OCI-LY3 (cell line): ENCODE results near the gene MAD1L1.

ENCODE experiments used
- H2AFZ ChIP-seq: fragments of 200-600, 300-600 bp; shearing (Covaris generic); 2 replicates; pipeline ENCODE4 v1.6.0; 2014; ENCODE audit warnings: antibody characterized with exemption, low read depth, low read length
- H3K27ac ChIP-seq: fragments of 200-600, 300-600 bp; sonication (generic); 2 replicates; pipeline ENCODE4 v1.5.1; 2014; ENCODE audit warnings: mild to moderate bottlenecking, low read length, moderate library complexity, mixed read lengths
- H3K27me3 ChIP-seq: fragments of 200-600, 300-600 bp; sonication (generic); 2 replicates; pipeline ENCODE4 v1.6.1; 2014; ENCODE audit warnings: low read depth, low read length, mixed read lengths
- H3K36me3 ChIP-seq: fragments of 200-600, 300-600 bp; sonication (generic); replicated peaks from 2 replicates; pipeline ENCODE3; 2014; ENCODE audit warnings: low read depth, low read length, mixed read lengths
- H3K4me1 ChIP-seq: fragments of 300-600, 200-600 bp; sonication (generic); 2 replicates; pipeline ENCODE4 v1.6.1; 2014; ENCODE audit warnings: low read length, mixed read lengths
- H3K4me2 ChIP-seq: fragments of 200-600, 300-600 bp; sonication (generic); 2 replicates; pipeline ENCODE4 v1.6.1; 2014; ENCODE audit warnings: low read length, mixed read lengths
- H3K4me3 ChIP-seq: fragments of 300-600, 200-600 bp; sonication (generic); 2 replicates; pipeline ENCODE4 v1.5.1; 2014; ENCODE audit warnings: antibody characterized with exemption, mild to moderate bottlenecking, low read length, moderate library complexity
- H3K79me2 ChIP-seq: fragments of 300-600, 200-600 bp; shearing (Covaris generic); 2 replicates; pipeline ENCODE4 v1.6.1; 2014; ENCODE audit warnings: mild to moderate bottlenecking, low read length, mixed read lengths
- H3K9ac ChIP-seq: fragments of 300-600, 200-600 bp; shearing (Covaris generic); 2 replicates; pipeline ENCODE4 v1.6.0; 2014; ENCODE audit warnings: mild to moderate bottlenecking, low read length, moderate library complexity
- H3K9me3 ChIP-seq: fragments of 200-600, 300-600 bp; shearing (Covaris generic); 2 replicates; pipeline ENCODE4 v1.6.1; 2014; ENCODE audit warnings: low read length, mixed read lengths; ENCODE audit not compliant: insufficient read depth
- H4K20me1 ChIP-seq: fragments of 200-600, 300-600 bp; sonication (generic); 2 replicates; pipeline ENCODE4 v1.6.1; 2016; ENCODE audit warnings: low read length, mixed read lengths; ENCODE audit not compliant: insufficient read depth
- CTCF ChIP-seq: fragments of 200-600, 300-600 bp; sonication (generic); IDR thresholded peaks from 2 replicates; pipeline ENCODE4 v1.5.1; 2014; ENCODE audit warnings: antibody characterized with exemption, low read length, low read depth
- EZH2phosphoT487 ChIP-seq: fragments of 200-600 bp; shearing (Covaris generic); IDR thresholded peaks from 2 replicates; pipeline ENCODE4 v1.6.1; 2018; ENCODE audit warnings: antibody characterized with exemption, mixed run types, low read depth

Gene MAD1L1

GRCh38 chr7:1937252-1937605 is 295.5 kb downstream of the MAD1L1 start:
- no peak overlapping the region for H3K4me3 ChIP-seq
- H3K79me2 ChIP-seq, result no peaks in the 10 kb centered on the region
- no peak overlapping the region for H3K9ac ChIP-seq
- H4K20me1 ChIP-seq, result no peaks in the 10 kb centered on the region
- no peak overlapping the region for H2AFZ ChIP-seq
- no peaks in the 10 kb centered on the region for H3K36me3 ChIP-seq
- H3K4me1 ChIP-seq, result no peaks in the 10 kb centered on the region
- no peaks in the 10 kb centered on the region for H3K27me3 ChIP-seq
- H3K9me3 ChIP-seq, result no peaks in the 10 kb centered on the region
- no peak overlapping the region for H3K4me2 ChIP-seq
- no peak overlapping the region for H3K27ac ChIP-seq
- TF ChIP-seq EZH2phosphoT487 (no peak), CTCF (no peak)

GRCh38 chr7:1936531-1937251 is 296.1 kb downstream of the MAD1L1 start:
- Histone ChIP-seq H3K4me2 (no peak overlapping the region), H4K20me1 (no peaks in the 10 kb centered on the region), H3K9ac (no peak overlapping the region), H3K36me3 (no peaks in the 10 kb centered on the region), H3K4me1 (no peaks in the 10 kb centered on the region), H3K79me2 (no peaks in the 10 kb centered on the region), H3K27me3 (no peaks in the 10 kb centered on the region), H3K9me3 (no peaks in the 10 kb centered on the region), H2AFZ (no peak overlapping the region), H3K27ac (no peak overlapping the region), H3K4me3 (no peak overlapping the region)
- TF ChIP-seq EZH2phosphoT487 (no peak), CTCF (no peak)

- no peak overlapping the region for H3K4me2 ChIP-seq
- H3K36me3 ChIP-seq, result no peaks in the 10 kb centered on the region
- no peak overlapping the region for H3K9ac ChIP-seq
- no peaks in the 10 kb centered on the region for H3K27me3 ChIP-seq
- H2AFZ ChIP-seq, result no peak overlapping the region
- TF ChIP-seq CTCF (no peak), EZH2phosphoT487 (no peak)
- H3K79me2 ChIP-seq, result no peaks in the 10 kb centered on the region
- H3K4me1 ChIP-seq, result no peaks in the 10 kb centered on the region
- H3K27ac ChIP-seq, result no peak overlapping the region
- no peaks in the 10 kb centered on the region for H3K9me3 ChIP-seq
- no peaks in the 10 kb centered on the region for H4K20me1 ChIP-seq
- no peak overlapping the region for H3K4me3 ChIP-seq
These were observed 296.8 kb downstream of the MAD1L1 start for GRCh38 chr7:1936006-1936310.

- H3K4me1 ChIP-seq, result no peaks in the 10 kb centered on the region
- H3K4me3 ChIP-seq, result no peak overlapping the region
- H3K9ac ChIP-seq, result no peak overlapping the region
- no peaks in the 10 kb centered on the region for H3K9me3 ChIP-seq
- H3K27me3 ChIP-seq, result no peaks in the 10 kb centered on the region
- H3K27ac ChIP-seq, result no peak overlapping the region
- H3K36me3 ChIP-seq, result no peaks in the 10 kb centered on the region
- TF ChIP-seq EZH2phosphoT487 (no peak), CTCF (no peak)
- no peaks in the 10 kb centered on the region for H4K20me1 ChIP-seq
- no peaks in the 10 kb centered on the region for H3K79me2 ChIP-seq
- no peak overlapping the region for H2AFZ ChIP-seq
- no peak overlapping the region for H3K4me2 ChIP-seq
These were observed 297.4 kb downstream of the MAD1L1 start for GRCh38 chr7:1935176-1936005.
